GM18519 (cell line): ENCODE data around the gene PIK3R5.

Experiments
- ATAC-seq: cut with Tn5 transposase; IDR thresholded peaks from one replicate; pipeline ENCODE4 v1.9.1; 2021; ENCODE audit warnings: mild to moderate bottlenecking, moderate library complexity; ENCODE audit not compliant: unreplicated experiment, low FRiP score

PIK3R5 gene

DNA sequence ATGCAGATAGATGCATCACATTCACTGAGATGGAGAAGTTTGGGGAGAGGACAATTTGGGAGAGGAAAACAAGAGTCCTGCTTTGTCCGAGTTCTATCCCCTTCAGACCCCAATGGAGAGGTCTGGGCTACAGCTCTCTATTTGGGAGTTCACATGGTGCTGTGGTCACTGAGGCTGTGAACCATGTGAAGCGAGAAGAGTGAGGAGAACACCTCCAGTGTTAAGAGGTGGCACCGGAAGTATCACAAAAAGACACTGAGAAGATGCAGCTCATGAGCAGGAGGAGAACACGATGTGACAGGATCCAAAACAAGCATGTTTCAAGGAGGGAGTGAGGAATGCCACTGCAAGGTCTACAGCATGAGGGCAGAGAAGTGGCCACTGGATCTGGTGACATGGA is 39.7 kb downstream of the PIK3R5 start:
- ATAC-seq = no peak

DNA sequence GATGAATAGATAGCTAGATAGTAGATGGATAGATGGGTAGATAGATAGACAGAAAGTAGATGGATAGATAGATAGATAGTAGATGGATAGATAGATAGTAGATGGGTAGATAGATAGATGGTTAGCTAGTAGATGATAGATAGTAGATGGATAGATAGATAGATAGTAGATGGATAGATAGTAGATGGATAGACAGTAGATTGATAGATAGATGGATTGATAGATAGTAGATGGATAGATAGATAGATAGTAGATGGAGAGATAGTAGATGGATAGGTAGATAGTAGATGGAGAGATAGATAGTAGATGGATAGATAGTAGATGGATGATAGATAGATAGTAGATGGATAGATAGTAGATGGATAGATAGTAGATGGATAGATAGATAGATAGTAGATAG is 40.4 kb downstream of the PIK3R5 start:
- no peak for ATAC-seq

DNA sequence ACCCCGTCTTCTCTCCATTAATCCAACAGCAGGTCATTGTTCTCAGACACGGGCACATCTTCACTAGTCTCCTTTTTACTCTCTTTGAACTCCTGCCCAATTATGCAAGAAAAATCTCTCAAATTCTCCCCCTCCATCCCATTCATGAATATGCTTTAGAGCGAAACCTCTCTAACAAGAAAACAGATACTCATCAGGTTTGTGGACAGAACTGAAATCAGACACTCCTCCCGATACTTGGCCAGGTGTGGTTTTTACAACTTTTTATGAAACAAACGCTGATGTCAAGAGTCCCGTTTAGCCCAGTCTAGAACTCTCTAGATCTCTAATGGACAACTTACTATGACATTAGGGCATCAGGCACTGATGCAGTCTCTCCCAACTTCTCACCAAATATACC is 40.9 kb downstream of the PIK3R5 start:
- peak; percentile 43 for ATAC-seq

DNA sequence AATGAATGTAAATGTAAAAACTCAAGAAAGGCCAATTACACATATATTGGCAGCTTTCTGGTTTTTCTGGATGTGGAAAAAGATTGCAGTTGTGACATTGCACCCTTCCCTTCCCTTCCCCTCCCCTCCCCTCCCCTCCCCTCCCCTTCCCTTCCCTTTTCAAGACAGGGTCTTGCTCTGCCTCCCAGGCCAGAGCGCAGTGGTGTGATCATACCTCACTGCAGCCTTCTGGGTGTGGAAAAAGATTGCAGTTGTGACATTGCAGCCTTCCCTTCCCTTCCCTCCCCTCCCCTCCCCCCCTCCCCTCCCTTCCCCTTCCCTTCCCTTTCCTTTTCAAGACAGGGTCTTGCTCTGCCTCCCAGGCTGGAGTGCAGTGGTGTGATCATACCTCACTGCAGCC is 41.7 kb downstream of the PIK3R5 start:
- no peak for ATAC-seq

DNA sequence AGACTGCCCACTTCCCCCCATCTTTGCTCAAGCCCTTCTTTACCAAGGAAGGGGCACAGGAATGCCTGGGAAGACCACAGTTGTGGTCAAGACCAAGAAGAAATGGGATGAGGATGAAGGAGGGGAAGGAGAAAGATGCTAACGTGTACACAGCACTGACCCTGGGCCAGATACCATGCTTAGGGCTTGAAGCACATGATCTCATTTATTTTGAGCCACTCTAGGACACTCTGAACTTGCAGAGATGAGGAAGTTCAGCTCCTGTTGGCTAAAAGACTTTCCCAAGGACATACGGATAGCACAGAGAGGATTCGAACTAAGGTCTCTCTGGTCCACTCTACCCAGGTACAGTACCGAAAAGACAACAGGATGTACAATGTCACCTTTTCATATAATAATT is 42.6 kb downstream of the PIK3R5 start:
- ATAC-seq = no peak

DNA sequence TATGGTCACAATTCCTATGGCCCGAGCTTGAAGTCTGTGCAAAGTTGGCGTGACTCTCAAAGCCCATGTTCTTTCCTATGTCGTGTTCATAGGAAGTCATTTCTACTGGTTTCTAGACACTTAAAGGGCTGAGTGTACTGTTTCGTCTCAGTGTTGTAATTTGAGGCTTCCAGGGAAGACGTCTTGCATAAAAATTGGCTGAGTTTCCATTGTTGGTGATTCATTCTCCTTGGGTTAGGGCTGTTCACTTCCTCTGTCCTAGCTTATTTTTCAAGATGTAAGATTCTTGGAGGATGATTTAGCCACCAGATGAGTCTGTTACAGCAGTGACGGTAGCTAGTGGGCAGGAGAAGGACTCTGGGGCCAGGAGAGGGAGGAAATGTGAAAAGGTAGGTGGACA is 43.1 kb downstream of the PIK3R5 start:
- ATAC-seq = no peak

DNA sequence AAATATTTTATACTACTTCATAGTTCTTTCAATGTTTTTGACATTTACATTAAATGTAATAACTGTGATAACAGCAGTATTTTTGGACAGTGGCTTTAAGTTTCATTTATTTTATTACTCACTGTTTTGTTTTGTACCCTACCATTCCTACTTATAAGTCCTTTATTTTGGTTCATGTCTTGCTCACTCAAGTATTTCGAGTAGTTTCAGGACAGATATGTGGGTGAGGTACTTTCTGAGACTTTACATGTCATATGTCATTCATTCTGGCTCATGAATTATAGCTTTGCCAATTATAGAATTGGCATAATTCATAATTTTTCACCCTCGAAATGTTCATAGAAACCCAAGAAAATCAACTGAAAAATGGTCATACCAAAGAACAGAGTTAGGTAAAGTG is 44.4 kb downstream of the PIK3R5 start:
- peak; percentile 44 for ATAC-seq

DNA sequence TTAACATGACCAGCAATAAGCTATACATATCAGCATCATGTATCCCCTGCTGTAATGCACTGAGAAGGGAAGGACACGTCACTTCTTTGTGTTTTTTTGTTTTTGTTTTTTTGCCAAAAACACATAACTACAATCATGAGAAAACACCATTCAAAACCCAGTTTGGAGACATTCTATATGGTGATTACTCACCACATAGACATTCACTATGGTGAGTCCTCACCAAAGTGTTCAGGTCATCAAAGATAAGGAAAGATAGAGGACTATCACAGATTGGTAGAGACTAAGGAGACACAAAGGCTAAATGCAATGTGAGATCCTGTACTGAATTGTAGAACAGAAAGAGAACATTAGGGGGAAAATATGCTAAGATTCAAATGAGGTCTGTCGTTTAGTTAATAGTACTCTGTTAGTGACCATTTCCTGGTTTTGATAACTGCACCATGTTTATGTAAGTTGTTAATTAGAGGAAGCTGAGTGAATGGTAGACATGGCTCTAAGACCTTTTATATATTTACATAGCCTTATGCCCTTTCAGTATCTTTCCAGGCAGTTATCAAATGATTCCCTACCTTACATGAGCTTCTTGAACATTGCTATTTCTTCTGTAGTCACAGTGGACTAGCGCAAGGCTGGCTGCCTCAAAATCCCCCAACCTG is 46.6 kb downstream of the PIK3R5 start:
- no peak for ATAC-seq

DNA sequence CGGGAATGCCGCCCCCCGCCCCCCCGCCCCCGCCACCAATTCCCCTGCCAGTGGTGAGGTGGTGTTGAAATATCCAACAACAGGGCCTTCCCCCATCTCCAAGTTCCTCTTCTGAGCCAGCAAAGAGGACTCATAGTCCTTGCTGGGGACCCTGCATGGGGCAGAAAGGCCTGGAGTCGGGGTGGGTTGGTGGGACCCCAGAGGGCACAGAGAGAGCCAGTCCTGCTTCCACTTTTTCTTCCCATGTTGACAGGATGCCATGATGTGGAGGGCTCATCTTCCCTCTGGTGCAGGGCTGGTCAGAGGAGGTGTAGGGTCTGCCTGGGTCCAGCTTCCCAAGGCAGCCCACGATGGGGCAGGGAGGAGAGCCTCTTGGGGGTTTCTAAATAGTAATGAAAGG is 49.0 kb downstream of the PIK3R5 start:
- no peak for ATAC-seq

DNA sequence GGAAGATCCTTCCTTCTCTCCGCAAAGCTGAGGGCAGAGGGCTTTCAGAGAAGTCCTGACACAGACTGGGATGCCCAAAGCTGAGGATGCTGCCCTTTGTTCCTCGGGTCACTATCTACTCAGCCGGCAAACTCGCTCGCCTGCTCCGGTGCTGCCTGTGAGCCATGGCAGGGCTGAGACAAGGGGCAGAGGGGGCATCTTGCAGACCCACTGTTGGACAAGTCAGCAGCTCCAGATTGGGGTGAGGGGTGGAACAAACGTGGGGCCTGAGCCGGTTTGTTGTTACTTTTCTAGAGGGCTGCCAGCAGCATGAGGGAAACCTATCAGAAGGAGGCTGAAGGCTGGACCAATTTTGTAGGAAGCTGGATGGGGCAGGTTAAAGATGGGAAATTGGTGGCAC is 51.0 kb downstream of the PIK3R5 start:
- no peak for ATAC-seq

DNA sequence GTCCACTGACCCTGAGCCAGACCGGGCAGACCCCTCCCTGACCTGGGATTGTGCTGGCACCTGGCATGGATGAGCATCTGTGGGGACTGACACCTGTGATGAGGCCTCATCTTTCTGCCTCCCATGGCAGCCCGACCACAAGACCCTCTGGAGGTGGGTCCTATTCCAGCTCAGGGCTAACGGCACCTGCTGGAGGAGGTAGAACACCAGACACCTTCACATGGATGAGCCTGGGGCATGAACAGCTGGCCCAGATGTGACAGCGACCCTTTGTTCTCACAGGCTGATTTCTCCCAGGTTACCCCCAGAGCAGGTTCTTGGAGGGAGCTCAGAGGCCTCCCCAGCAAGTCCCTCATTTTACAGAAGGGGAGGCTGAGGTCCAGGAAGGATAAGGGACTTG is 51.6 kb downstream of the PIK3R5 start:
- no peak for ATAC-seq

DNA sequence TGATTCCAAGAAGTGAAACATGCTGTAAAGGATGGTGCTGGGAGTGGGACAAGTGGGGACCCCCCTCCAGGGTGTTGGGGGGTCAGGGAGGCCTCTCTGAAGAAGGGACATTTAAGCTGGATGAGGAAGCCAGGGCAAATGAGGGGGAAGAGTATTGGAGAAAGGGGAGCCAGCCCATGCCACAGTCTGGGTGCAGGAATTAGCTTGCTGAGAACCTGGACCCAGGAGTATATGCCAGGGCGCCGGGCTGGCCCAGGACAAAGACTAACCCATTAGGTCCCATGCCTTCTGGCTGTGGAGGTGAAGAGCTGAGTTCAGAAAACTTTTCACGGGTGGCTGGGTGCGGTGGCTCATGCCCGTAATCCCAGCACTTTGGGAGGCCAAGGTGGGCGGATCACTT is 52.4 kb downstream of the PIK3R5 start:
- no peak for ATAC-seq

DNA sequence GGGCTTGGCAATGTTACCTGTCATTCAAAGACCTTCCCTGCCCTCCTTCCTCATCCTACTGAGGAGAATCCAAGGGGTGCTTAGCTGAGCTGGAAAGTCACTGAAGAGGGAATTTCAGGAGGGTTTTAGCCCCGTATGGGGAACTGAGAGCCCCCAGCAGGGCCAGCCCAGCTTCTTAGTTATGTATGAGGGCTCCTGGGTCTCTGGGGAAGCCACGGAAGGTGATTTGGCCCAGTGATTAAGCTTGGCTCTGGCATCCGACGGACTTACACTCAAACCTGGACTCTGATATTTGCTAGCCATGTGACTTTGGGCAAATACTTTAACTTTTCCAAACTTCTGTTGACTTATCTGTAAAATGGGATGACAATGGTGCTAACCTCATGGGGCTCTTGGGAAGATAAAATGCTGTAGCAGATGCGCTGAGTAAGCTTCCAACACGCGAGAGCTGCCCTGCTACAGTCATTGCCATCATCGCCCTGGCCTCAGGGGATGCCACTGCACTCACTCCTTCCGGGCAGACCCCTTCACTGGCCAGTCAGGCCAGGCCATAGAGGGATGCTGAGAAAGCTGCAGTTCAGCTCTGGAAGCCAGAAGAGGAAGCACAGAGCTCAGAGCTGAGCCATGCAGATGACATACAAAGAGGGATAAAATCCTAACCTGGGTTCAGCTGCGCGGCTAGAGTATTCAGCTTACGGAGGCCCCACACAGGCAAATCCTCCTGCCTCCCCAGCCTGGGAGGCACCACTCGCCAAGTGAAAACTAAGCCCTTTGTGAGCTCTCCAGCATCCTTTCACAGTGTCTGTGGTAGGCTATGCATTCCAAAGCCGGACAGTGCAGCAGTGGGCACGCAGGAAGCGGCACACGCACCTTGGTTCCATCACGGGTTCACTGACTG is 53.2 kb downstream of the PIK3R5 start:
- no peak for ATAC-seq

DNA sequence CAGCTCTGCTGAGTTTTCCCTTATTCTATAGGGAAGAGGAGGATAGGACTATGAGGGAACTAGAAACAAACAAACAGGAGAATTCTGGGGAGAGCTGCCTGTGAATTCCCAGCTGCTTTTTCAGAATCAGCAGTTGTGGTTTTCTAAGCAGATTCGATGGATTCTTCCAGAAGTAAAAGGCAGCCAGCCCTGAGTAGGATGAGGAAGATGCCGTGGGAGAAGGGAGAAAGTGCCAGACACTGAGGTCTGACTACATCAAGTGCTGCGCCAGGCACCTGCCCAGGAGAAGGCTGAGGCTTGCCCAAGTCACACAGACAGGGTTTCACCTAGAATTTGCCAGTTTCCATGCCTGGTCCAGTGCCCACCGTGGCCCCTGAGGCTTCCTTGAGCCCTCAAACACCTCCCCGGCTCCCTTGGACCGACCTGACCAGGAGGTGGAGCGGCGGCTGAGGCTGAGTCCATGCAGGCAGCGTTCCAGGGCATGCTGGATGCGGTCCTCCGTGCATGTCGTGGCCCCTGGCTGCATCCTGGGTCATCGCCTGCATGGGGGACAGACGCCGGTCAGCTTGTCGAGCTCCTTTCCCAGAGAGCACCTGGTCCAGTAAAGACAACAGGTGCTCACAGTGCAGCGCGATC is 54.4 kb downstream of the PIK3R5 start:
- no peak for ATAC-seq

DNA sequence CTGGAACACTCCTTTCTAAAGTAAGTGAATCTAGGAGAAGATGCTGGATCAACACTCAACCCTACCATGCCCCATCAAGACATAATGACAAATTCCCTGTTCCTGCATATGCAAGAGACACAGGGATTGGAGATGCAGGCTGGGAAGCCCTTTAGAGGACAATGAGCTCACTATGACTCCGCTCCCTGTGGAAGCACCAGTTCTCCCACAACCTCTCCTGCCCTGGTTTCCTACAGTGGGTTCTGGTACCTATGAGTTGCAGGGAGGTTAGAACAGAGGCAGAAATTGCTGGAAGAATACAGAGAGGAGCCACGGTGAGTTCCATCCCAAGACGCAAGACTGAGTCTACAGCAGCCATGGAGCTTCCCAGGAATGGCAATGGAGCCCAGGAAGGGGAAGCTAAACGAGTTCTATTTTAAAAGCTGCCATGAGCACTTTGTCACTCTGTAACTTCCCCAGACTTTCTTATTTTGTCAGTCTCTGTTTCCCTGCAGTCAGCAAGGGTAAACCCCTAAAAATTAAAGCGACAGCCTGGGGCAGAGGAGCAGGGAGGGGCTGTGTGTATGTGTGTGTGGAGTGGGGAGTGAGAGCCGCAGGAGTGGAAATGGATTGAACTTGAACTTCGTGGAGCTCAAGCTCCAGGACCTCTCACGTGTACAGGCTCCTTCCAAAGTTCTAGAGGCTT is 55.8 kb downstream of the PIK3R5 start:
- no peak for ATAC-seq

DNA sequence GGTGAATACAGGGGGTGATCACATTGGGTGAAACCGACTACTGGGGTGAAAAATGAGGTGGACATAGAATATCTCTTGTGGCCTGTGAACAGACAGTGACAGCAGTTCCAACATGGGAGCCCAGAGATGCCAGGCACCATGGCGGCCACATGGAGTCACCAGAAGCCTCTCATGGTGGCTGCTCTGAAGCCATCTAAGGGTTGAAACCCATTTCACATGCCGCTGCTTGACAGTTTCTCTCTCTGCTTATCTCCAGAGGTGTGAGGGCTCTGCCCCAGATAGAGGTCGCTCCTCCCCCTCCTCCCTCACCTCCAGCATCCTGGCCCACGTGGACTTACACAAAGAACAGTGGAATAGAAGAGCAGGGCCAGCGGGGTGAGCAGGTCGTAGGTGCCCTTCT is 60.2 kb downstream of the PIK3R5 start:
- no peak for ATAC-seq

DNA sequence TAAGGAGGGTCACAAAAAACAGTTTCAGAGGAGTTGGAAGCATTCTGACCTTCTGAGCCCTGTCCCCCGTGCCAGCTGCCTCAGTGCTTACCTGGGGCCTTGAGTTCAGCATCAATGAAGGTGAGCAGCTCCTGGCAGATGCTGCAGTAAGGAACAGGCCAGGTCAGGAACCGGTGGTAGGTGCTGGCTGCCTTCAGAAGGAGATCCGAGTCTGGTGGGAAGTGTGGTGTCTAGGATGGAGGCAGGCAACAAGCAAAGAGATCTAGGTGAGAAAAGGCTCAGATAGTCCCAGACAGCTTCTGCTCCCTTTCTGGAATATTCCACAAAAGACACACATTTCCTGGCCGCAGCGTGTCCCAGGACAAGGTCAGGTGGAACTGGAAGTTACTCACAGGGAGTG is 60.8 kb downstream of the PIK3R5 start:
- no peak for ATAC-seq

DNA sequence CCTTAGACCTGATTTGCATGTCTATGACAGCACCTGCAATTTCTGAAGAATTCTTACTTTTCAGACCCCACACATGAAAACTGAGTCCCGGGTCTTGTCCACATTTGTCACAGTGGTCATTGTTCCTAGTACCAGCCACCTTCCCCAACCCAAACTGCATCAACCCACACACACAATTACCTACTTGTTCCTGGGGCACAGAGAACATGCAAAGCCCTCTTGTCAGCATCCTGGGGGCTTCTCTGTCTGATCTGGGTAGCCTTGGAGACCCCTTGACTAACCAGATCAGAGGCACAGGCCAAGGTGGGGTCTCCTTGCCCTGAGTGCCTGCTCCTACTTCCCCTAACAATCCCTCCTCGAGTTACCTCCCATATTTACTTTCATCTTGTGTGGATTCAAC is 61.3 kb downstream of the PIK3R5 start:
- no peak for ATAC-seq

DNA sequence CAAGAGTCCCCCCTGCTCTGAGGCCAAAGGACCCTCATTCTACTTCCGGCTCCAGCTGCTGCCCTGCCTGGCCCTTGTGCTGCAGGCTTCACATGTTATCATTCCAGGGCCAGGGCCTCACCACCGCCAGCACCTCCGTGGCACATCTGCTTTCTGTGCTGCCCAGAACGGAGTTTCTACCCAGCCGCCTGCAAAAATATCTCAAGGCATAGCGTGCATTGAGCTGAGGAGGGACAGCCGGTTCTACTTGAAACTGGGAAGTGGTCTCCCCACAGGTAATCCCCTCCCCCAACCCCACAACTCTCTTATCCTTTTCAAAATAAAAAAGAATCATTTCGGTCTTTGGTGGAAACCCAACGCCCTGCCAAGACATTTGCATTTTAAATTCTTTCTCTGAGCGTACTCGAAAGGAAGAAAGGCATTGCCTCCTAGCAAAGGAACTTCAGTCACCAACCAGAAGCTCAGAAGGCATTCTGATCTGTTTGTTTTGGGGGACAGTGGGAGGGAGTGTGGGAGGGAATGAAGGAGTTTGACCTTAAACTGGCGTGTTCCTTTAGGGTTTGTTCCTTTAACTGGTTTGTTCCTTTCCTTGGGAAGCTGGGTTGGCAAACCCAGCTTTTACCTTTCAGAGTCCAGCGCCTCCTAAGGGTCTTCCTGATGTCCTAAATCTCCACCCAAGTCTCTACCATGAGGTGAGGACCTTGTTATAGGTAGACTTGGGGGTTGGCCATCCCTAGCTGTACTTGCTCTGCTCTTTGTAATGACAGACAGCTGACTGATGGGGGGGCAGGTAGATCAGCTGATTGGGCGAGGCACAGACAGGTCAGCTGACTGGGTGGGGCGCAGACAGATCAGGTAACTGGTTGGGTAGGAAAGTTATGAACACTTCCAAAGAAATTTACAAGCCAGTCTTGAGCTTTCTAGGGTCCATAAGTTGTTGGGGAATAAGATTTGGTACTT is 64.6 kb downstream of the PIK3R5 start:
- ATAC-seq = no peak

DNA sequence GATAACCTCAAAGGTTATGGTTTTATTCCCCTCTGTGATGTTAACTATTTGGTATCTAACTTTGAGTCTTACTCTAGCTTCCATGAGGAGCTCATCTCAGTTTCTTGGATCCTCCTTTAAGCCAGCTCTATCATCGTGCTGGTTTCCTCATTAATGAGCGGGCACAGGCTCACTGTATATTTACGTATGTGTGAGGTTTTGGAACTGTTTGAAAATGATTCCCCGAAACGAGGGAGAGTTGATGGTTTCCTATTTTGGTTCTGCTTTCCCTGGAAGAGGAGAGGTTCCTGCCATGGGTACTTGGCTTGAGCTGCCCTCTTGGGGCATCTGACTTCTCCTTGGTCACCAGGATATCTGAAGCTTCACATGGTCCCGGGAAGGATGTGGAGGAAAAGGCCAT is 65.3 kb downstream of the PIK3R5 start:
- ATAC-seq = no peak
